DND-41 (cell line): ENCODE results near the gene OTX2.

Experiments
- ATAC-seq: fragments of 200-7000 bp; cut with Tn5 transposase; 3 replicates; pipeline ENCODE4 v1.9.1; 2021; ENCODE audit warnings: low read depth; ENCODE audit not compliant: insufficient read depth
- DNase-seq: peaks from one replicate; pipeline ENCODE4 v3.0.0-alpha.2; 2020
- H2AFZ ChIP-seq: 2 replicates; pipeline ENCODE4 v1.6.0; 2012; ENCODE audit warnings: low read depth, low read length
- H3K27ac ChIP-seq: 2 replicates; pipeline ENCODE4 v1.5.1; 2012; ENCODE audit warnings: low read length, inconsistent platforms
- H3K27me3 ChIP-seq: fragments of 200-600 bp; sonication (generic); 2 replicates; pipeline ENCODE4 v1.6.0; 2012; ENCODE audit warnings: low read length, mild to moderate bottlenecking, inconsistent platforms; ENCODE audit not compliant: insufficient read depth, poor library complexity
- H3K36me3 ChIP-seq: 2 replicates; pipeline ENCODE4 v1.5.1; 2012; ENCODE audit warnings: low read length, inconsistent platforms; ENCODE audit not compliant: insufficient read depth
- H3K4me1 ChIP-seq: 2 replicates; pipeline ENCODE4 v1.5.1; 2012; ENCODE audit warnings: mild to moderate bottlenecking, low read length; ENCODE audit not compliant: insufficient read depth
- H3K4me2 ChIP-seq: 2 replicates; pipeline ENCODE4 v1.6.0; 2012; ENCODE audit warnings: mild to moderate bottlenecking, moderate library complexity, low read length, inconsistent platforms; ENCODE audit not compliant: insufficient read depth
- H3K4me3 ChIP-seq, 2 experiments: fragments of 200-600 bp in 1 of 2; shearing (Covaris generic) in 1 of 2; 2 replicates each; pipeline ENCODE4 v1.5.1; 2012 to 2016; ENCODE audit warnings: inconsistent platforms in 2 of 2, low read length in 2 of 2, mild to moderate bottlenecking in 2 of 2, low read depth in 1 of 2, moderate library complexity in 1 of 2
- H3K79me2 ChIP-seq: 2 replicates; pipeline ENCODE4 v1.6.0; 2012; ENCODE audit warnings: low read length, inconsistent platforms; ENCODE audit not compliant: insufficient read depth
- H3K9ac ChIP-seq: 2 replicates; pipeline ENCODE4 v1.6.0; 2012; ENCODE audit warnings: low read depth, mild to moderate bottlenecking, inconsistent platforms, low read length, moderate library complexity
- H3K9me3 ChIP-seq: 2 replicates; pipeline ENCODE4 v1.5.1; 2012; ENCODE audit warnings: low read length, moderate library complexity, mild to moderate bottlenecking, inconsistent platforms; ENCODE audit not compliant: insufficient read depth, severe bottlenecking
- H4K20me1 ChIP-seq: 2 replicates; pipeline ENCODE4 v1.6.0; 2012; ENCODE audit warnings: low read length; ENCODE audit not compliant: insufficient read depth
- EZH2 ChIP-seq: IDR thresholded peaks from 3 replicates; pipeline ENCODE4 v1.6.1; 2012; ENCODE audit warnings: borderline replicate concordance, low read depth, mild to moderate bottlenecking, moderate library complexity, low read length, inconsistent platforms; ENCODE audit not compliant: severe bottlenecking
- TF ChIP-seq, protein P1 (sequence below): IDR thresholded peaks from 2 replicates; pipeline ENCODE4 v1.5.1; 2012; ENCODE audit warnings: borderline replicate concordance, low read length, moderate library complexity, mild to moderate bottlenecking; ENCODE audit not compliant: poor library complexity, severe bottlenecking; ENCODE audit errors: extremely low read depth

Gene OTX2

GRCh38 chr14:56844406-56845002 lies 34.2 kb upstream of the OTX2 start:
- Histone ChIP-seq H3K27me3 (peaks cover 26% of the 10 kb centered on the region), H3K9me3 (no peaks in the 10 kb centered on the region), H4K20me1 (no peaks in the 10 kb centered on the region), H2AFZ (no peak overlapping the region), H3K79me2 (no peaks in the 10 kb centered on the region), H3K4me1 (no peaks in the 10 kb centered on the region), H3K27ac (no peak overlapping the region), H3K36me3 (no peaks in the 10 kb centered on the region), H3K9ac (no peak overlapping the region), H3K4me2 (no peak overlapping the region), H3K4me3 (no peak overlapping the region)
- DNase-seq (no peak), ATAC-seq (no peak)
- TF ChIP-seq, protein P1, sequence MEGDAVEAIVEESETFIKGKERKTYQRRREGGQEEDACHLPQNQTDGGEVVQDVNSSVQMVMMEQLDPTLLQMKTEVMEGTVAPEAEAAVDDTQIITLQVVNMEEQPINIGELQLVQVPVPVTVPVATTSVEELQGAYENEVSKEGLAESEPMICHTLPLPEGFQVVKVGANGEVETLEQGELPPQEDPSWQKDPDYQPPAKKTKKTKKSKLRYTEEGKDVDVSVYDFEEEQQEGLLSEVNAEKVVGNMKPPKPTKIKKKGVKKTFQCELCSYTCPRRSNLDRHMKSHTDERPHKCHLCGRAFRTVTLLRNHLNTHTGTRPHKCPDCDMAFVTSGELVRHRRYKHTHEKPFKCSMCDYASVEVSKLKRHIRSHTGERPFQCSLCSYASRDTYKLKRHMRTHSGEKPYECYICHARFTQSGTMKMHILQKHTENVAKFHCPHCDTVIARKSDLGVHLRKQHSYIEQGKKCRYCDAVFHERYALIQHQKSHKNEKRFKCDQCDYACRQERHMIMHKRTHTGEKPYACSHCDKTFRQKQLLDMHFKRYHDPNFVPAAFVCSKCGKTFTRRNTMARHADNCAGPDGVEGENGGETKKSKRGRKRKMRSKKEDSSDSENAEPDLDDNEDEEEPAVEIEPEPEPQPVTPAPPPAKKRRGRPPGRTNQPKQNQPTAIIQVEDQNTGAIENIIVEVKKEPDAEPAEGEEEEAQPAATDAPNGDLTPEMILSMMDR = no peak
- no peak for TF ChIP-seq EZH2

- no peak overlapping the region for H3K9ac ChIP-seq
- H3K27me3 ChIP-seq = peaks cover 12% of the 10 kb centered on the region
- H3K9me3 ChIP-seq = no peaks in the 10 kb centered on the region
- H3K79me2 ChIP-seq = no peaks in the 10 kb centered on the region
- H3K36me3 ChIP-seq = no peaks in the 10 kb centered on the region
- H2AFZ ChIP-seq = no peak overlapping the region
- H3K4me2 ChIP-seq = no peak overlapping the region
- no peak overlapping the region for H3K27ac ChIP-seq
- no peak for DNase-seq
- no peaks in the 10 kb centered on the region for H3K4me1 ChIP-seq
- no peak for TF ChIP-seq EZH2
- TF ChIP-seq, protein P1 = no peak
- no peak overlapping the region for H3K4me3 ChIP-seq
- H4K20me1 ChIP-seq = no peaks in the 10 kb centered on the region
- ATAC-seq = no peak
Measured at GRCh38 chr14:56841611-56842010, 31.3 kb upstream of the OTX2 start.

DNA sequence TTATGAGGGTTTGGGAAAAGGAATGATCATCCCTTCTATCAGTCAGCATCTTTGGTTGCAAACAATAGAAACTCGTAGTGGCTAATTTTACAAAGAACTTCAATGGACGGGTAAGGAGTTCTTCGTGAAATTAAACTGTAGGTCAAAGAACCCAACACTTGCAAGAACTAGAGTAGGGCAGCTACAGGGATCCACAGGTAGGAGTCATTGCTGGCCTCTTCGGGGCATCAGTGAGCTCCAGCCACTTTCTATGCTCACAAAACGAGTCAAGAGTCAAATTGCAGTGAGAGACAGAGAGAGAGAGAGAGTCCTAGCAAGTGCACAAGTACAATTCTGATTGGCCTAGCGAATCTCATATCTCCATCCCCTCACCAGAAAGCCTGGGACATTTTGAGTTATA lies 29.9 kb upstream of the OTX2 start:
- H3K4me2 ChIP-seq = no peak overlapping the region
- H3K9me3 ChIP-seq = no peaks in the 10 kb centered on the region
- DNase-seq (no peak), ATAC-seq (no peak)
- H3K27me3 ChIP-seq = peaks cover 5% of the 10 kb centered on the region
- H3K9ac ChIP-seq = no peak overlapping the region
- H3K27ac ChIP-seq = no peak overlapping the region
- H3K4me1 ChIP-seq = no peaks in the 10 kb centered on the region
- H3K4me3 ChIP-seq = no peak overlapping the region
- H4K20me1 ChIP-seq = no peaks in the 10 kb centered on the region
- no peaks in the 10 kb centered on the region for H3K36me3 ChIP-seq
- no peaks in the 10 kb centered on the region for H3K79me2 ChIP-seq
- H2AFZ ChIP-seq = no peak overlapping the region
- TF ChIP-seq, protein P1 = no peak
- no peak for TF ChIP-seq EZH2
